Neural progenitor cell (in vitro differentiated cells): Measurements from ENCODE around the gene CSF2. TPM values are rescaled to one million over a fixed set of nuclear protein-coding genes. Genes with fewer than 3 reads are reported as not detected.

Experiments
- DNase-seq: peaks from one replicate; pipeline ENCODE4 v3.0.0-alpha.2; 2016; ENCODE audit warnings: low spot score
- H2AFZ ChIP-seq: fragments of 200-600 bp; sonication (generic); replicated peaks from 2 replicates; pipeline ENCODE4 v1.6.1; 2016; ENCODE audit warnings: antibody characterized with exemption
- H3F3A ChIP-seq: fragments of 200-600 bp; sonication (generic); 2 replicates; pipeline ENCODE4 v1.6.1; 2016; ENCODE audit warnings: antibody characterized with exemption, low read depth
- H3K27ac ChIP-seq: fragments of 200-600 bp; sonication (generic); 2 replicates; pipeline ENCODE4 v1.5.1; 2016; ENCODE audit warnings: mild to moderate bottlenecking
- H3K27me3 ChIP-seq: fragments of 200-600 bp; sonication (generic); 2 replicates; pipeline ENCODE4 v1.6.1; 2016; ENCODE audit warnings: mild to moderate bottlenecking, moderate library complexity
- H3K36me3 ChIP-seq: fragments of 200-600 bp; sonication (generic); 2 replicates; pipeline ENCODE4 v1.5.1; 2016
- H3K4me1 ChIP-seq: fragments of 200-600 bp; sonication (generic); 2 replicates; pipeline ENCODE4 v1.6.1; 2016; ENCODE audit warnings: mixed run types
- H3K4me2 ChIP-seq: fragments of 200-600 bp; sonication (generic); 2 replicates; pipeline ENCODE4 v1.6.1; 2016
- H3K4me3 ChIP-seq: fragments of 200-600 bp; sonication (generic); 2 replicates; pipeline ENCODE4 v1.5.1; 2016
- H3K79me2 ChIP-seq: fragments of 200-600 bp; sonication (generic); 2 replicates; pipeline ENCODE4 v1.6.1; 2016; ENCODE audit warnings: low read depth
- H3K9ac ChIP-seq: fragments of 200-600 bp; sonication (generic); 2 replicates; pipeline ENCODE4 v1.6.1; 2016
- H3K9me3 ChIP-seq: fragments of 200-600 bp; sonication (generic); 2 replicates; pipeline ENCODE4 v1.5.1; 2016; ENCODE audit warnings: low read depth
- H4K20me1 ChIP-seq: fragments of 200-600 bp; sonication (generic); 2 replicates; pipeline ENCODE4 v1.6.1; 2016; ENCODE audit warnings: low read depth
- H3K27ac Mint-ChIP-seq: 3 replicates; pipeline ENCODE4 v1.8.0; 2021; ENCODE audit warnings: mixed read lengths
- H3K27me3 Mint-ChIP-seq: 2 replicates; pipeline ENCODE4 v1.8.0; 2022; ENCODE audit warnings: low read depth, mild to moderate bottlenecking, inconsistent platforms, moderate library complexity, mixed read lengths; ENCODE audit not compliant: insufficient read depth
- H3K36me3 Mint-ChIP-seq: 3 replicates; pipeline ENCODE4 v1.8.0; 2021; ENCODE audit warnings: mixed read lengths
- H3K4me1 Mint-ChIP-seq: 3 replicates; pipeline ENCODE4 v1.8.0; 2021; ENCODE audit warnings: mixed read lengths
- H3K4me3 Mint-ChIP-seq: 3 replicates; pipeline ENCODE4 v1.8.0; 2021; ENCODE audit warnings: mild to moderate bottlenecking, moderate library complexity, mixed read lengths
- H3K9me3 Mint-ChIP-seq: 3 replicates; pipeline ENCODE4 v1.8.0; 2020; ENCODE audit warnings: mixed read lengths
- EZH2 ChIP-seq: fragments of 200-600 bp; sonication (generic); IDR thresholded peaks from 2 replicates; pipeline ENCODE4 v1.6.1; 2017; ENCODE audit warnings: antibody characterized with exemption, mild to moderate bottlenecking, moderate library complexity
- EZH2phosphoT487 ChIP-seq: fragments of 200-600 bp; sonication (generic); IDR thresholded peaks from 2 replicates; pipeline ENCODE4 v1.6.1; 2017; ENCODE audit warnings: antibody characterized with exemption
- total RNA-seq: library from RNA; depleted of rRNA; stranded (reverse); fragments of >200 nt; gene quantifications from 2 replicates; pipeline ENCODE4 v1.2.3, GENCODE V29; 2015; ENCODE audit warnings: low replicate concordance
- TF ChIP-seq, protein P1 (sequence below): fragments of 200-600 bp; sonication (generic); IDR thresholded peaks from 2 replicates; pipeline ENCODE4 v1.5.1; 2017; ENCODE audit warnings: antibody characterized with exemption, mild to moderate bottlenecking

The CSF2 gene
- total RNA-seq, 1 donor from 2014 or later: not detected

DNA sequence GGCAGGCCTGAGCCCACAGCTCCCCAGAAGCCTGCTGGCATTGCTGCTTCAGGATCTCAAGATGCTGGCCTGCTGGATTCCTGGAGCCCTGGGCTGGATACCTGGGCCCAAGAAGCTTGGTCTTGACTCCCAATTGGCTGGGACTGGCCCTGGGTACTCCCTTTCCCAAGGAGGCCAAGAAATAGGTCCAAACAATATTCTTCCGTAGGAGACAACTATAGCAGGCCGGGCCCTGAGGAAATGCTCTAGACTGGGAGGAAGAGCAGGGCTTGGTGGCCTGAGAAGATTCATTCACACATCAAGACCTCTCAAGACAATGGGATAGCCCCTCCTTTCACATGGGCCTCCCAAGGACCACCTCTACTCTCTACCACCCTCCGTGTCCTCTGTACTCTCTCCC lies 7.9 kb downstream of the CSF2 start:
- H3K27ac Mint-ChIP-seq: no peak overlapping the region

DNA sequence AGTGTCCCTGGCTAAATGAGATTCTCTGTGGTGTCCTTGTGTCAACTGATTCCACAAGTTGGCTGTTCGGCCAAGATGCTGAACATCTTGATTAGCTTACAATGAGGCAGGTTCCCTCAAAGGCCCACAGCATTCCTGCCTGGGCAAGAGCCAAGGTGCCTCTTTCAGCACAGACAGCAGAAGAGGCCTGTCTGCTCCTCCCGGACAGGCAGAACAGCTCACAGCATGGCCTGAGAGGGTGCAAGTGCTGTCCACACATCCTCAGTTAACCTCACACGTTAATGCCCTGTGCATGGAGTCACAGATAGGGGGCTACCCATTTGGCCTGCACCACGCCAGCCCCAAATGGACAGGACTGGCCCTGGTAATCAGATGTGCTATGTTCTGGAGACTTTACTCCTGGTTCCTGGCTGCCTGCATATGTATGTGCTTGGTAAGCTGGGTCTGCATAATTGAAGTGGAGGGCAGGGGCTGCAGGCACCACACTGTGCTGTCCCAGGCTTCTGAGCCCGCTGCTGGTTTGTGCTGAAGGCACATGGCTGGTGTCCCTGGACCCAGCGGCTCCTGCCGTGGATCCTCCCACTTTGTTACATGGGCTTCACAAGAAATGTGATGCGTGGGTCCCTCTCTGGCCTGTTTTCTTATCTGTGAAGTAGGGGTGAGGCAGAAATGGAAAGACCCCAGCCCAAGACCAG lies 8.9 kb downstream of the CSF2 start:
- H2AFZ ChIP-seq: no peak overlapping the region
- no peaks in the 10 kb centered on the region for H3F3A ChIP-seq
- Mint-ChIP-seq H3K27me3 (no peaks in the 10 kb centered on the region), H3K36me3 (no peaks in the 10 kb centered on the region), H3K4me3 (no peak overlapping the region), H3K4me1 (no peaks in the 10 kb centered on the region), H3K27ac (no peak overlapping the region), H3K9me3 (no peaks in the 10 kb centered on the region)
- H3K4me3 ChIP-seq: no peak overlapping the region
- no peak overlapping the region for H3K4me2 ChIP-seq
- no peak for TF ChIP-seq EZH2
- TF ChIP-seq EZH2phosphoT487: no peak
- TF ChIP-seq, protein P1, sequence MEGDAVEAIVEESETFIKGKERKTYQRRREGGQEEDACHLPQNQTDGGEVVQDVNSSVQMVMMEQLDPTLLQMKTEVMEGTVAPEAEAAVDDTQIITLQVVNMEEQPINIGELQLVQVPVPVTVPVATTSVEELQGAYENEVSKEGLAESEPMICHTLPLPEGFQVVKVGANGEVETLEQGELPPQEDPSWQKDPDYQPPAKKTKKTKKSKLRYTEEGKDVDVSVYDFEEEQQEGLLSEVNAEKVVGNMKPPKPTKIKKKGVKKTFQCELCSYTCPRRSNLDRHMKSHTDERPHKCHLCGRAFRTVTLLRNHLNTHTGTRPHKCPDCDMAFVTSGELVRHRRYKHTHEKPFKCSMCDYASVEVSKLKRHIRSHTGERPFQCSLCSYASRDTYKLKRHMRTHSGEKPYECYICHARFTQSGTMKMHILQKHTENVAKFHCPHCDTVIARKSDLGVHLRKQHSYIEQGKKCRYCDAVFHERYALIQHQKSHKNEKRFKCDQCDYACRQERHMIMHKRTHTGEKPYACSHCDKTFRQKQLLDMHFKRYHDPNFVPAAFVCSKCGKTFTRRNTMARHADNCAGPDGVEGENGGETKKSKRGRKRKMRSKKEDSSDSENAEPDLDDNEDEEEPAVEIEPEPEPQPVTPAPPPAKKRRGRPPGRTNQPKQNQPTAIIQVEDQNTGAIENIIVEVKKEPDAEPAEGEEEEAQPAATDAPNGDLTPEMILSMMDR: no peak
- no peak for DNase-seq
- H3K9ac ChIP-seq: no peak overlapping the region
- no peaks in the 10 kb centered on the region for H3K27me3 ChIP-seq
- no peaks in the 10 kb centered on the region for H4K20me1 ChIP-seq
- no peaks in the 10 kb centered on the region for H3K79me2 ChIP-seq
- H3K36me3 ChIP-seq: no peaks in the 10 kb centered on the region
- H3K4me1 ChIP-seq: no peaks in the 10 kb centered on the region
- H3K27ac ChIP-seq: no peak overlapping the region
- H3K9me3 ChIP-seq: no peaks in the 10 kb centered on the region

More for the DNA sequence above, 7.9 kb downstream of the CSF2 start:
- no peak for DNase-seq
- Mint-ChIP-seq H3K27me3 (no peaks in the 10 kb centered on the region), H3K4me3 (no peak overlapping the region), H3K36me3 (no peaks in the 10 kb centered on the region), H3K9me3 (no peaks in the 10 kb centered on the region), H3K4me1 (no peaks in the 10 kb centered on the region)
- Histone ChIP-seq H3K9ac (no peak overlapping the region), H3K27me3 (no peaks in the 10 kb centered on the region), H3K27ac (no peak overlapping the region), H3F3A (no peaks in the 10 kb centered on the region), H3K9me3 (no peaks in the 10 kb centered on the region), H3K4me2 (no peak overlapping the region), H3K4me3 (no peak overlapping the region), H2AFZ (no peak overlapping the region), H4K20me1 (no peaks in the 10 kb centered on the region), H3K79me2 (no peaks in the 10 kb centered on the region), H3K4me1 (no peaks in the 10 kb centered on the region), H3K36me3 (no peaks in the 10 kb centered on the region)
- TF ChIP-seq EZH2: no peak
- TF ChIP-seq EZH2phosphoT487: no peak
- TF ChIP-seq, protein P1: no peak

DNA sequence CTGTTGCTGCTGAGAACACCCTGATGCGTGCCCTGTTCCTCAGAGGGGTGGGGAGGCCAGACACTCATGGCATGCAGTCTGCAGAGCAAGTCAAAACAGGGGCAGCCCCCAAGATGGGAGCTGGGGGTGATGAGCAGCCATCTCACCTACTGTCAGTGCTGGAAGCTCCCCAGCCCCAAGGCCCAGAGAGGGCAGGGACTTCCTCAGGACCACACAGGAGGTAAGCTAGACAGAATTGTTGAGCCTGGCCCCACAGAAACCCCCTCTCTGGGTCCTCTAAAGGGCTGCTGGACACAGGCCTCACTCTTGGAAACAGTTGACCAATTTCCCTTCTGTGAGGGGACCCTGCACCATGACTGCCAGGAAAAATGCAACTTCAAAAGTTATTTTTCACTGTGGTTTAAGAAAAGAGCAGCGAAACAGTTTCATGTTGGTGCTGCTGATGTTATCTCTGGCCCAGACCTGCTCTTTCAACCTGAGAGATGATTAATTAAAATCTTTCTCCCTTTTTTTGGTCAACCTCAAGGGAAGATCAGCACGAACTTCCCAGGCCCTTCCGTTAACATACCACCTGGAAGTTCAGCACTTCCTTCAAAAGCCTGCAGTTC lies 9.6 kb downstream of the CSF2 start:
- H3K27ac ChIP-seq: no peak overlapping the region
- Mint-ChIP-seq H3K36me3 (no peaks in the 10 kb centered on the region), H3K4me3 (no peak overlapping the region), H3K27me3 (no peaks in the 10 kb centered on the region), H3K4me1 (no peaks in the 10 kb centered on the region), H3K27ac (no peak overlapping the region), H3K9me3 (no peaks in the 10 kb centered on the region)
- no peaks in the 10 kb centered on the region for H3F3A ChIP-seq
- TF ChIP-seq, protein P1: no peak
- no peak for TF ChIP-seq EZH2phosphoT487
- TF ChIP-seq EZH2: no peak
- H3K27me3 ChIP-seq: no peaks in the 10 kb centered on the region
- H3K4me2 ChIP-seq: no peak overlapping the region
- H4K20me1 ChIP-seq: no peaks in the 10 kb centered on the region
- H3K9me3 ChIP-seq: no peaks in the 10 kb centered on the region
- H3K79me2 ChIP-seq: no peaks in the 10 kb centered on the region
- H3K36me3 ChIP-seq: no peaks in the 10 kb centered on the region
- no peaks in the 10 kb centered on the region for H3K4me1 ChIP-seq
- H3K4me3 ChIP-seq: no peak overlapping the region
- H2AFZ ChIP-seq: no peak overlapping the region
- H3K9ac ChIP-seq: no peak overlapping the region
- no peak for DNase-seq
